Measurements from ENCODE around the gene MPIG6B.

MPIG6B gene

DNA sequence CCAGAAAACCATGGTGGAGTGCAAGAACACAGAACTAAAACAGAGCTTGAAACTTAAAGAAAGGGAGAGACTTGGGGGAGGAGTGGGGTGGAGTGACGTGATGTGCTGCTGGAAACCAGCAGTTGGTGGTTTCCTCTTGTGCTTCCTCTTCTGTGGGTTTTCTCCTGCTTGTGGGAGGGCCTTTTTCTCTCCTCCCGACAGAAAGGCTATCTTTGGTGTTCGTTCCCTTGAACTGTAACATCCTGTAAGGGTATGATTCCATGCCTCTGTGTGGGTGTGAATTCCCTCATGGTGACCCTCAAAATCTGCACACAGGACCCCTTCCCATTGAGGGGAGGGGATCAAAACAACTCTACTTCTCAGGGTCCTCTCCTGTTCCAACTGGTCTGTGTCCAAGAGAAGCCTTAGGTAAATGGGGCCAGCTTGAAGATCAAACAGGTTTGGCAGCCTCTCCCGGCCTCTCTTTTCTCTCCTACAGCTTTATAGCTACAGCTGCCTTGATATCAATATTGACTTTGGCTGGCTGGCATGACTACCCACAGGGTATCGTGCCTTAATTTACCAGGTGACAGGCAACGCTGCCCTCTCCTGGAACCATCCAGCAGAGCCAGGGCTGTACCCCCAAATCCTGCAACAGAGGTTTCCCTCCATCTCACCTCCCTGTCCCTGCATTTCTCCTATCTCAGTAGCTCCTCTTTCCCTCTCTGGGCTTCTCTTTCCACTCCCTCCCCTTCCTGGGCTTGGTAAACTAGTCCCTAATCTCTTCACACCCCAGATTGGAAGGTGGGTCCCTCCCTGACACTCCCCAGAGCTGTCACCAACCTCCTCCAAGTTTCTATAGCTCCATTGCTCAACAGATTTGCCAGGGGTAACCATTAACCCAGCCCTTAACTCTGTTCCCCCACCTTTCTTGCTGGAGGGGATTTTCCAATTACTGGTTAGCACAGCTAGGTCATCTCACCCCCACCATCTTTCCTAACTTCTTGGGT is 15.1 kb downstream of the MPIG6B start:
- DNase-seq (ENCODE audit: low spot score), result peak; percentile 91

GRCh38 chr6:31739639-31740396 is 16.6 kb downstream of the MPIG6B start, which contains the start of gene MSH5:
Gene MSH5 (plus strand): TSS chr6:31740005. CDS start chr6:31740467, 462 bp downstream.
- DNase-seq (ENCODE audit: low spot score), result peak; percentile 100

GRCh38 chr6:31740397-31741223 is 17.4 kb downstream of the MPIG6B start:
- peak; percentile 49 for DNase-seq (ENCODE audit: low spot score)

- DNase-seq (ENCODE audit: low spot score), result no peak
Observed at GRCh38 chr6:31741815-31742214, 18.6 kb downstream of the MPIG6B start.

- DNase-seq (ENCODE audit: low spot score), result no peak
Observed at GRCh38 chr6:31742894-31743293, 19.7 kb downstream of the MPIG6B start.

GRCh38 chr6:31744422-31744821 is 21.2 kb downstream of the MPIG6B start:
- no peak for DNase-seq (ENCODE audit: low spot score)

DNA sequence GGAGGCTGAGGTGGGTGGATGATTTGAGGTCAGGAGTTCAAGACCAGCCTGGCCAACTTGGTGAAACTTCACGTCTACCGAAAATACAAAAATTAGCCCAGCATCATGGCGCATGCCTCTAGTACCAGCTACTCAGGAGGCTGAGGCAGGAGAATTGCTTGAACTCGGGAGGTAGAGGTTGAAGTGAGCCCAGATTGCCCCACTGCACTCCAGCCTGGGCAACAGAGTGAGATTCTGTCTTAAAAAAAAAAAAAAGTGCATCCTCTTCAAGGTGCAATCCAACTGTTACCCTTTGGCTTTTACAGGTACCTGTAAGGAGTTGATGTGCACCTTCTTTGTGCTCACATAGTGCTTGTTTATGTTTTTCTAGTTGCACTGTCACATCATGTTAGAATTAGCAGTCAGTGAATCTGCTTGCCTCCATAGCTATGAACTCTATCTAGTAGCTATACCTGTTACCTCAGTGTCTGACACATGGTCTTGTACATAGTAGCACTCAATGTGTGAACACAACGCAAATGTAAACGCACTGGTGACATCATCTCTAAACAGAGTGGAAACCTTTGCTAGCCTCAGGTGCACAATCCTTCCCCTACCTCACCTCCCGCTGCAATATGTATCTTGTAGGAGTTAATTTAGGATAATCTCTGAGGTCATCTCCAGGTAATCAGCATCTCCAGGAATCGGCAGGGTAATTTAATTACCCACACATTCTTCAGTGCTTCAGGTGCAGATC is 26.3 kb downstream of the MPIG6B start:
- DNase-seq (ENCODE audit: low spot score), result no peak

GRCh38 chr6:31750411-31751022 is 27.3 kb downstream of the MPIG6B start:
- DNase-seq (ENCODE audit: low spot score), result no peak

DNA sequence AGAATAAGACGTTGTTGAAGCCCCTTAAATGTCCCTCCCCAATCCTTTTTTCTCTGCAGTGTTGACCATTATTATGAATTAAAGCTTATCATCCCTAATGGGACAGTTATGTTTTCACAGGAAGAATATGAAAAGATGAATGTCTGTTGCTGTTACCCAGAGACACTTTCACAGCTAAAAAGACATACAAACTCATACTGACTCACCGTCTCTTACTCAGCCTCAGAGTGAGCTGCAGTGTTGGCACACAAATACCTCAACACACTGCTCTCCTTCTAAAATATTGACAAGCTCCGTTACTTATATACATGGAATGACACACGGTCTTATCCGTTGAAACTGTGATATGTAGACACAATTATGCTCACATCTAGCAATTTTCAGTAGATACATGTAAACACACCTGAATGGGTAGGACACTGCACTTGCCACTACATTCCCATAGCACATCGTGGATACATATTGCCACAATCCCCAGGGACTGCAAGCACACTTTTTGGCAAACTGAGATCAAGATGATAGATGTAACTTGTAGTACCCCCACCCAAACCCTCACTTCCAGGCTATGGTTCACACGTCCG is 29.7 kb downstream of the MPIG6B start:
- peak; percentile 69 for DNase-seq (ENCODE audit: low spot score)

GRCh38 chr6:31758281-31758680 is 35.1 kb downstream of the MPIG6B start:
- no peak for DNase-seq (ENCODE audit: low spot score)

GRCh38 chr6:31760790-31761189 is 37.6 kb downstream of the MPIG6B start:
- no peak for DNase-seq (ENCODE audit: low spot score)

GRCh38 chr6:31761343-31761742 is 38.2 kb downstream of the MPIG6B start:
- no peak for DNase-seq (ENCODE audit: low spot score)

- DNase-seq (ENCODE audit: low spot score), result no peak
Observed at GRCh38 chr6:31762356-31762755, 39.2 kb downstream of the MPIG6B start, which contains the start of gene SAPCD1. Gene SAPCD1 (plus strand): TSS chr6:31762656. CDS start chr6:31763055, 399 bp downstream.

DNA sequence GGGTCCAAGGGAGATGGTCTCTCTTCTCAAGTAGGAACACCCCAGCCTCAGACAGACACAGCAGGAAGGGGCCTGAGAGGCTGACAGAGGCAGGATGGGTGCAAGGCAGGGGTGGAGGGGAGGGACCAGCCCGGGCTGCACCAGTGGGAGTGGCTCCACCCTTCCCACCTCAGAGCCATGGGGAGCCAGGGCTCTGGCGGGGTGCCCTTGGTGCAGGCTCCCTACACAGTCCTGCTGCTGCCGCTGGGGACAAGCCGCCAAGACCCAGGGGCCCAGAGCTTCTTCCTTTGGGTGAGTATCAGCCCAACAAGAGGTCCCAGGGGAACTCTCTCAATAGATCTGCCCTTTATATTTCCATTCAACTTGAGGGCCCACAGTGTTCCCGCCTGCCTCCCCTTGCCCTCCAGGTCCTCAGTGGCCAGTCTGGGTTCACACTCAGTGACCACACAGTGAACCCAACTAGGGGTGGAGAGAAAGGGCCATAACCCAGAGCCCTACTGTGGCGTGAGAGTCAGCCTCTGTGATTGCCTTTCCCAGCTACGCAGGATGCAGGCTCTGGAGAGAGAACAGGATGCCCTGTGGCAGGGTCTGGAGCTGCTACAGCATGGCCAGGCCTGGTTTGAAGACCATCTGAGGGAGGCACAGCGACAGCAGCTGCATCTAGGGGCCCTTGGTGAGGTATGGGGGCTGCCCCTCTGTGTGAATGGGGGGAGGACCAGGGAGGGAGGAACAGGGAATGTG is 39.9 kb downstream of the MPIG6B start:
- no peak for DNase-seq (ENCODE audit: low spot score)

DNA sequence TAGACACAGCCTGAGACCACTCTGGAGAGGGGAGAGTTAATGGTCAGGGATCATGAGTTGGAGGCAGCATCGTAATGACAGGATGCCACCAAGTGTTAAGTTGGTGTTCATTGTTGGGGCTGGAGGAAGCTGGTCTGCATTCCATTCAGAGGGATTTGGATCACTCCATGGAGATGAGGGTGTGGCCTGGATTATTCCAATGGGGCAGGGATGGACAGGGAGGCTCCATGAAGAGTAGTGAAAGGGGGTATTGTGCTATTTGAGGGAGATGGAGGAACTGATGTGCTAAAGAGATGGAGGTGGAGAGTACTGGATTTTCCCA is 40.4 kb downstream of the MPIG6B start:
- DNase-seq (ENCODE audit: low spot score), result peak; percentile 59

GRCh38 chr6:31764198-31764597 is 41.0 kb downstream of the MPIG6B start:
- no peak for DNase-seq (ENCODE audit: low spot score)

DNA sequence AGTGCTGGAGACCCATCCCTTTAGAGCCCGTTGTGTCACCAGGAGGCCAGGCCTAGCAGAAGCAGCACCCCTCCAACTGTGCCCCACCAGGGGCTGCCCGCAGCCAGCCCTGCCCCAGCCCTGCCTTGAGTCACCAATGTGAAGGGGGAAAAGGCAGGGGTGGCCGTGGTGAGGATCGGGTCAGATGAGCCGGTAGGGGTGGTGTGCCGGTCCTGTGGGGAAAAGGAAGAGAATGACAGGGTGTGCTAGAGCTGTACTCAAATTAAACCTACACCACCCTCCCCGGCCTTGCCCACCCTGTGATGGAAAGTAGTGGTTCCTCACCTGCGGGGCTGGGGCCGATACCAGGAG is 42.4 kb downstream of the MPIG6B start:
- no peak for DNase-seq (ENCODE audit: low spot score)

GRCh38 chr6:31765910-31766794 is 43.0 kb downstream of the MPIG6B start:
- DNase-seq (ENCODE audit: low spot score), result no peak

DNA sequence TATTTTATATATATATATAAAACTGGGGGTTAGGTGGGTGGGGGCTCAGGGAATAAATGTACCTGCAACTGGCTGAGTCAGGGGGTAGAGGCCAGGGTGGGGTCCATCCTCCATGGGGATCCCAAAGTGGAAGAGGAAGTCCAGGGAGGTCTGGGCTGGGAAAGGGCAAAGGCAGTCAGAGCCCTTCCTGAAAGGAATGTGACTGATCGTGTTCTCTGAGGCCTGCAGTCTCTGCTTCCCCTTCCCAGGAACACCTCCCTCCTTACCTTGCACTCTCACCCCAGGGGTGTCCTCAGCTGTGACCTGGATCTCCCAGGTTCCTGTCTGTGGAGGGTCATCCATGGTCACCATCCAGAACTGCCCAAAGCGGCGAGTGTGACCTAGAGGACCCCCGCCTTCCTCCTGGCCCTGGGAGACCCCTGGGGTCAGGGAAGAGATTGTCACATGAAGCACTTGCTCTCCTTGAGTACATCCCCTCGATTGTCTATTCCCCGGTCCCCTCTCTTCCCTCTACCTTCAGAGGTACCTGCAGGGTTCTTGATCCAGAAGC is 44.0 kb downstream of the MPIG6B start:
- peak; percentile 43 for DNase-seq (ENCODE audit: low spot score)

Data from kidney tubule cell (primary cell).